Measurements from ENCODE around the gene GATA3. TPM values are rescaled to one million over a fixed set of nuclear protein-coding genes. Genes with fewer than 3 reads are reported as not detected.

The GATA3 gene
- 3.3 to 5.3 TPM (median 4.8 TPM) in 5 replicates for total RNA-seq (2022; extraction: Qiagen RNA extraction)

GRCh38 chr10:8054494-8055407 lies at the start of gene GATA3:
GATA3 (plus strand) TSS chr10:8054688; CDS start chr10:8055656, 968 bp downstream.

Other genes starting within 250 kb of the GATA3 start
- 6.8 to 9.0 TPM (median 8.5 TPM) in 5 replicates for gene TAF3, start 236.2 kb upstream of the GATA3 start, total RNA-seq (2022; extraction: Qiagen RNA extraction)